ENCODE measurements around the gene CD300C.

DNA sequence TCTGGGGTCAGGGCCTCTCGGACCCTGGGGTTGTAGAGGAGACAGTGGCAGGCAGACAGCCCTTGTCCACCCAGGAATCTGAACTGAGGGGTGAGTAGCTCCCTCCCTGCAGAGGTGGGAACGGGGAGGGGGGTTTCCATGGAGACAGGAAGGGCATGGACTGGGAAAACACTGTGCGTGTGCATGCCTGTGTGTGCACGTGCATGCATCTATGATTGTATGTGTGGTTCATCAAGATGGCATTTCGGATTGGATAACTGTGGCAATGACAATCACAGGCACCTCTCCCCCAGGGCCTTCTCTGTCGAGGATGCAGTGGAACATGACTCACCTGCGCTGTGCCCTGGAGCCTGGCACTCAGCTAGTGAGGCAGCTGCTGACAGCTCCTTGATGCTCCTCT, 6.1 kb upstream of the CD300C start:
- TF ChIP-seq, protein P1, sequence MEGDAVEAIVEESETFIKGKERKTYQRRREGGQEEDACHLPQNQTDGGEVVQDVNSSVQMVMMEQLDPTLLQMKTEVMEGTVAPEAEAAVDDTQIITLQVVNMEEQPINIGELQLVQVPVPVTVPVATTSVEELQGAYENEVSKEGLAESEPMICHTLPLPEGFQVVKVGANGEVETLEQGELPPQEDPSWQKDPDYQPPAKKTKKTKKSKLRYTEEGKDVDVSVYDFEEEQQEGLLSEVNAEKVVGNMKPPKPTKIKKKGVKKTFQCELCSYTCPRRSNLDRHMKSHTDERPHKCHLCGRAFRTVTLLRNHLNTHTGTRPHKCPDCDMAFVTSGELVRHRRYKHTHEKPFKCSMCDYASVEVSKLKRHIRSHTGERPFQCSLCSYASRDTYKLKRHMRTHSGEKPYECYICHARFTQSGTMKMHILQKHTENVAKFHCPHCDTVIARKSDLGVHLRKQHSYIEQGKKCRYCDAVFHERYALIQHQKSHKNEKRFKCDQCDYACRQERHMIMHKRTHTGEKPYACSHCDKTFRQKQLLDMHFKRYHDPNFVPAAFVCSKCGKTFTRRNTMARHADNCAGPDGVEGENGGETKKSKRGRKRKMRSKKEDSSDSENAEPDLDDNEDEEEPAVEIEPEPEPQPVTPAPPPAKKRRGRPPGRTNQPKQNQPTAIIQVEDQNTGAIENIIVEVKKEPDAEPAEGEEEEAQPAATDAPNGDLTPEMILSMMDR (conservative IDR thresholded peaks at IDR 0.05), result no peak
- TF ChIP-seq ZFX (IDR thresholded peaks at IDR 0.05), result no peak

Data from C4-2B (cell line).